IPS-11a (cell line): ENCODE measurements around the gene YEATS4.
"Not testable (repeated sequence)": the region's sequence is repeated elsewhere in the genome, so short reads cannot be mapped to it uniquely, and the experiment has no call there.

Experiments
- H3K4me3 ChIP-seq: one replicate; pipeline ENCODE4 v1.5.1; 2013; ENCODE audit warnings: low read depth, low read length, control low read depth

The YEATS4 gene

GRCh38 chr12:69359531-69360347 is at the start of gene YEATS4:
YEATS4 (plus strand) TSS chr12:69359743; CDS start chr12:69359973, 230 bp downstream.
- H3K4me3 ChIP-seq: peak within 1 kb of the TSS; percentile 88

GRCh38 chr12:69313209-69313608 is 46.3 kb upstream of the YEATS4 start:
- H3K4me3 ChIP-seq: no peak overlapping the region

GRCh38 chr12:69316784-69317183 is 42.8 kb upstream of the YEATS4 start:
- H3K4me3 ChIP-seq: not testable (repeated sequence)

DNA sequence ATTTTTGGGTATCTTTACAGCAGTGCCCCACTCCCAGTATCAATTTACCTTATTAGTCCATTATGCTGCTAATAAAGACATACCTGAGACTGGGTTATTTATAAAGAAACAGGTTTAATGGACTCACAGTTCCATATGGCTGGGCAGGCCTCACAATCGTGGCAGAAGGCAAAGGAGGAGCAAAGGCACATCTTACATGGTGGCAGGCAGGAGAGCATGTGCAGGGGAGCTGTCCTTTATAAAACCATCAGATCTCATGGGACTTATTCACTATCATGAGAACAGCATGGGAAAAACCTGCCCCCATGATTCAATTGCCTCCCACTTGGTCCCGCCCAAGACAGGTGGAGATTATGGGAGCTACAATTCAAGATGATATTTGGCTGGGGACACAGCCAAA is 42.3 kb upstream of the YEATS4 start:
- not testable (repeated sequence) for H3K4me3 ChIP-seq

GRCh38 chr12:69318225-69318624 is 41.3 kb upstream of the YEATS4 start:
- no peak overlapping the region for H3K4me3 ChIP-seq

DNA sequence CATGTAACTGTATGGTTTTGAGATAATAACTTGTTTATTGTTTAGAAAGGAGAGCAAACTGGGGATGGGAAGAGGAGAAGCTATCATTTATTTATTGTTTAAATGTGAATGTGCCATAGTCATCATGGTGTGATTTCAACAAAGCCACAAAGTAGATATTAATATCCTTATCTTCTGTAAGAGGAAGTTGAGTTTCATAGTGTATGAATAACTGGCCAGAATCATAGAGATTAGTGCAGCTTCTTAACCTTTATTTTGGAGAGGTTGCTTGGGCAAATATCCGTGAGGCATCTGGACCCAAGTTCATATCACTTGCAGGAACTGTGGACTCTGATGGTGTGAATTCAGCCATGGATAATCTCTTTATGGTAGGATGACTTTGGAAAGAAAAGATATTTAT is 38.2 kb upstream of the YEATS4 start:
- H3K4me3 ChIP-seq: no peak overlapping the region

- no peak overlapping the region for H3K4me3 ChIP-seq
These were observed 34.6 kb upstream of the YEATS4 start for GRCh38 chr12:69324797-69325466.

GRCh38 chr12:69328426-69328825 is 31.1 kb upstream of the YEATS4 start:
- H3K4me3 ChIP-seq: no peak overlapping the region

GRCh38 chr12:69329669-69330428 is 29.7 kb upstream of the YEATS4 start:
- no peak overlapping the region for H3K4me3 ChIP-seq

- peak overlapping the region; percentile 21 for H3K4me3 ChIP-seq
These were observed 28.8 kb upstream of the YEATS4 start for GRCh38 chr12:69330475-69331473.

DNA sequence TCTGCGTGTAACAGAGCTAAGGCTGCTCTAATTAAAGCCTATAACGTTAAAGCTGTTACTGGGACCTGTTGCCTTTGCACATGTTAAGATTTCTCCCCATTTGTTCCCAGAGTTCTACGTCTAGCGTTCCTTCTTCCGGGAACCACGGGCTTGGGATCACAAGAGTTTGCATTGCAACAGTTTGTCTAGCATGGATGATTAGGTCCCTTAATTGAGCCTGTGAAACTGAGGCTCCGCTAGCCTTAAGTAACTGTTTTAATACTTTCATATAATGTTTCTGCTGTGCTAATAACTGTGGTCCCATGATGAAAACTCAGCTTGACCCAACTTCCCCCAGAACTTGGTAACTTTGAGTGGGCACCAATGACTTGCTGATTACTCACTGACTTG is 28.0 kb upstream of the YEATS4 start:
- peak overlapping the region; percentile 21 for H3K4me3 ChIP-seq

- no peak overlapping the region for H3K4me3 ChIP-seq
These were observed 27.4 kb upstream of the YEATS4 start for GRCh38 chr12:69331909-69332684.

DNA sequence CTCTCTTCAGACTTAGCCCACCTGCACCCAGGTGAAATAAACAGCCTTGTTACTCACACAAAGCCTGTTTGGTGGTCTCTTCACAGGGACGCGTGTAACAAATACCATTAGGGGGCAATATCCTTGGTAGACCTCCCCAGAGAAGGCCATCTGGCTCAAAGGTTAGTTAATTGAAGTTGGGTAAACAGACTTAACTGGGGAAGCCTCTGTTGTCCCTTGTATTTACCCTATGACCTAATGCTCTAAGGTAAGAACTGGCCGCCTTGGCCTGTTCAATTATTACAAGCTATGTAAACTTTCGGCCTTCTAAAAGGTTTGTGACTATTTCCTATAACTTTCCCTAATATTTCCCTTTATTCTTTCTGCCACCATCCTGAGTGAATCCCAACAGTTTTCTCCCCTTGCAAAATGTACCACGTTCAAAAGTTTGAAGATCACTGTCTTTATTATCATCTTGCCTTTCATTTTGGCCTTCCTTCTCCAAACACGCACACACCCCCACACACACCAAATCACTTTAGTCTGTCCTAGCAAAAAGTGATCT is 26.7 kb upstream of the YEATS4 start:
- no peak overlapping the region for H3K4me3 ChIP-seq

- no peak overlapping the region for H3K4me3 ChIP-seq
These were observed 25.4 kb upstream of the YEATS4 start for GRCh38 chr12:69334158-69334557.

DNA sequence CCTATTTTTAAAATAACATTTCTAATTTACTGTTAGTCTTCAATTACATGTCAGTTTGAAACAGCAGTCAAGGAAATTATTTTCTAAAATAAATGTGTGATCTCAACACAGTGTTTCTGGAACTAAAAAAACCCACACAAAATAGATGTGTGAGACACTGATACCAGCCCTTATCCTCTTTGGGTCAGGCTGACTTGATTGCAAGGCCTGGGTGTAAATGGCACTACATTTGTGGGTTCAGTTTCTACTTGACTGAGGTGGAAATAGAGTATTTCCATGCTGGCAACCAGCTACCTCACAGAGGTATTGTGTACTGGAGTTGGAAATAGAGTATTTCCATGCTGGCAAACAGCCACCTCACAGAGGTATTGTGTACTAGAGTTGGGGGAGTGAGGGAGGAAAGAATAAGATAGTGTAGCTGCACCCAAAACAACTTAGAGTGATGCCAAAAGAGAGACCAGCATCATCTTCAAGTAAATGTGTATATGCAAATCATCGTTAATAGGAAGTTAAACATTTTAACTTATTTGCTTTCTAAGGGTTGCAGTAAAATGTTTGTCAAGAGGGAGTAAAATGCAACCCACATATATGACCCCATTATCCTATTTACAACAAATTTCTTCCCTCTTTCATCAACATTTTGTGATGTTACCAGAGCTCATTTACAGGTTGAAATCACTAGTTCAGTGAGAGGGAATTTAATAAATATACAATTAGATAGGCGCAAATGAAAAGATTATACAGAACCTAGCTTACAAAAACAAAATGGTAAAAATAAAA is 22.0 kb upstream of the YEATS4 start:
- H3K4me3 ChIP-seq: no peak overlapping the region

GRCh38 chr12:69338120-69338859 is 21.3 kb upstream of the YEATS4 start:
- no peak overlapping the region for H3K4me3 ChIP-seq

DNA sequence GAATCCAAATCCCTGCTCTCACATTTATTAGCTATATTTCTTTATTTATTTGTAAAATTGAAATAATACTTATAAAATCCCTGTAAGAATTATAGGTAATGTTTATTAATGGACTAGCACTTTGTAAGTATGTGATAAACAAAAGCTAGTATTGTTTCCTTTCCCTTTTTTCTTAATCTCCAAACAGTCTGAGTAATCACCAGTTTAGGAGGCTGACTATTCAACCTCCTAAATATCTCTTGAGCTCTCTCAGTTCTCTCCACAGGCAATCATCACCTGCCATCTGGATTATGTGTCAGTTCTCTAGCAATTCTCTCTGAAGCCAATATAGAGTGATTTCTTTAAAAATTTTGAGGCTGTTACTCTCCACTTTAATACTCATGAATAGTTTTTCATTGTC is 20.6 kb upstream of the YEATS4 start:
- no peak overlapping the region for H3K4me3 ChIP-seq

GRCh38 chr12:69339999-69340398 is 19.5 kb upstream of the YEATS4 start:
- no peak overlapping the region for H3K4me3 ChIP-seq
